Naive thymus-derived CD8-positive, alpha-beta T cell (primary cell): Measurements from ENCODE around the gene ESRRA. TPM values are rescaled to one million over a fixed set of nuclear protein-coding genes. Genes with fewer than 3 reads are reported as not detected.

ENCODE experiments used
- ATAC-seq, 2 donors: fragments of 150-1000 bp; cut with Tn5 transposase in 1 of 2; sonication (Bioruptor Pico), chemical (Tn5 transposase) in 1 of 2; 1 replicate in 1 of 2; 2 replicates in 1 of 2; pipeline ENCODE4 v1.10.0; 2021; ENCODE audit warnings: mild to moderate bottlenecking in 2 of 2, moderate library complexity in 2 of 2
- POLR2A ChIA-PET: fragments of 350-600 bp; sonication (Branson Sonifier 250); formaldehyde crosslinking; loops from one replicate; lab custom pipeline; 2021; ENCODE audit warnings: antibody characterized with exemption; lab: Charles Lee
- DNase-seq, 10 donors: peaks; one replicate each; pipeline versions ENCODE4 v3.0.0 to v3.0.0-alpha.2; 2020 to 2022
- H3K27ac Mint-ChIP-seq, 10 donors: one replicate each; pipeline ENCODE4 v1.8.0; 2020 to 2022; ENCODE audit warnings: mild to moderate bottlenecking in 10 of 10, mixed read lengths in 10 of 10, moderate library complexity in 4 of 10, inconsistent platforms in 1 of 10
- H3K27me3 Mint-ChIP-seq, 5 donors: one replicate each; pipeline ENCODE4 v1.8.0; 2021 to 2022; ENCODE audit warnings: mixed read lengths in 5 of 5
- H3K36me3 Mint-ChIP-seq, 3 donors: one replicate each; pipeline ENCODE4 v1.8.0; 2020 to 2022; ENCODE audit warnings: mixed read lengths in 3 of 3, mild to moderate bottlenecking in 2 of 3, inconsistent platforms in 1 of 3
- H3K4me1 Mint-ChIP-seq, 4 donors: one replicate each; pipeline ENCODE4 v1.8.0; 2021 to 2022; ENCODE audit warnings: mixed read lengths in 4 of 4
- H3K4me3 Mint-ChIP-seq, 10 donors: one replicate each; pipeline ENCODE4 v1.8.0; 2020 to 2022; ENCODE audit warnings: mild to moderate bottlenecking in 10 of 10, mixed read lengths in 10 of 10, moderate library complexity in 6 of 10, inconsistent platforms in 1 of 10
- H3K9me3 Mint-ChIP-seq, 9 donors: one replicate each; pipeline ENCODE4 v1.8.0; 2020 to 2022; ENCODE audit warnings: mixed read lengths in 9 of 9, mild to moderate bottlenecking in 3 of 9, inconsistent platforms in 1 of 9, moderate library complexity in 1 of 9
- microRNA-seq: library from miRNA; unstranded; fragments of <30 nt; microRNA quantifications from one replicate; pipeline ENCODE4 v1.2.0, GENCODE V29; 2022; ENCODE audit warnings: borderline microRNAs expressed
- polyA plus RNA-seq, 3 donors: library from polyadenylated mRNA; unstranded; fragments of 300-500 nt; fragmentation: Illumina TruSeq; gene quantifications; one replicate each; pipeline ENCODE4 v1.2.3, GENCODE V29; 2021
- total RNA-seq, 8 experiments: library from RNA in 2 of 8; stranded (reverse) in 2 of 8; gene quantifications; one replicate each; pipeline ENCODE4 v1.2.3 and lab custom pipeline; 2021 to 2026

ESRRA gene
- total and polyA plus RNA-seq, 5 experiments from 2014 or later = 3.5 to 24.9 (median 9.1) TPM

GRCh38 chr11:64359712-64360445 lies 54.6 kb downstream of the ESRRA start:
- H3K4me1 Mint-ChIP-seq = peaks cover 11 to 39% (median 31%) of the 10 kb centered on the region in 4 donors
- peak overlapping the region; percentile 86 to 95 (median 92) for H3K4me3 Mint-ChIP-seq
- peak overlapping the region; percentile 12 to 89 (median 80) for H3K27ac Mint-ChIP-seq
- ATAC-seq (peak; percentile 51 to 73), DNase-seq (peak in 3 of 10 donors; percentile 39 to 41 (median 41))
- POLR2A ChIA-PET = interaction anchor here (1.0 to 4.7 kb wide), 5 partner anchors 9 to 55 kb away, joined by 3 to 27 read pairs (median 4); partner anchors contain the start of genes CCDC88B, ESRRA, PRDX5 and TRMT112
- H3K36me3 Mint-ChIP-seq = peaks cover 0 to 32% (median 4%) of the 10 kb centered on the region in 3 donors
- no peaks in the 10 kb centered on the region for H3K9me3 Mint-ChIP-seq
- H3K27me3 Mint-ChIP-seq = no peaks in the 10 kb centered on the region

GRCh38 chr11:64360448-64360921 lies 55.2 kb downstream of the ESRRA start:
- H3K36me3 Mint-ChIP-seq = peaks cover 0 to 38% (median 4%) of the 10 kb centered on the region in 3 donors
- POLR2A ChIA-PET = interaction anchor here (1.0 to 4.7 kb wide), 4 partner anchors 9 to 43 kb away, joined by 3 to 27 read pairs (median 14); partner anchors contain the start of genes CCDC88B, PRDX5 and TRMT112
- no peaks in the 10 kb centered on the region for H3K27me3 Mint-ChIP-seq
- H3K27ac Mint-ChIP-seq = peak overlapping the region in 5 of 10 donors; percentile 24 to 89 (median 59)
- peak overlapping the region; percentile 86 to 95 (median 92) for H3K4me3 Mint-ChIP-seq
- DNase-seq (no peak), ATAC-seq (peak; percentile 9 to 38)
- no peaks in the 10 kb centered on the region for H3K9me3 Mint-ChIP-seq
- peaks cover 11 to 35% (median 27%) of the 10 kb centered on the region in 4 donors for H3K4me1 Mint-ChIP-seq

- Mint-ChIP-seq H3K36me3 (peaks cover 0 to 50% (median 8%) of the 10 kb centered on the region in 3 donors), H3K4me3 (peak overlapping the region in 3 of 10 donors; percentile 10 to 26 (median 24)), H3K9me3 (no peaks in the 10 kb centered on the region), H3K4me1 (peaks cover 11 to 32% (median 24%) of the 10 kb centered on the region in 4 donors), H3K27ac (no peak overlapping the region), H3K27me3 (no peaks in the 10 kb centered on the region)
- peak in 1 of 10 donors; percentile 38 for DNase-seq
- POLR2A ChIA-PET = interaction anchor here (4.5 kb wide), 1 partner anchor 44 kb away, joined by 25 read pairs; the partner anchor contains the start of genes PRDX5 and TRMT112
- ATAC-seq = no peak
These were observed 56.3 kb downstream of the ESRRA start for GRCh38 chr11:64361659-64362058.

GRCh38 chr11:64362339-64362738 lies 57.0 kb downstream of the ESRRA start:
- no peak for ATAC-seq
- peak overlapping the region in 2 of 10 donors; percentile 14 to 46 for H3K4me3 Mint-ChIP-seq
- no peak overlapping the region for H3K27ac Mint-ChIP-seq
- POLR2A ChIA-PET = no interaction called here
- no peaks in the 10 kb centered on the region for H3K9me3 Mint-ChIP-seq
- peak in 1 of 10 donors; percentile 30 for DNase-seq
- H3K27me3 Mint-ChIP-seq = no peaks in the 10 kb centered on the region
- peaks cover 11 to 31% (median 22%) of the 10 kb centered on the region in 4 donors for H3K4me1 Mint-ChIP-seq
- H3K36me3 Mint-ChIP-seq = peaks cover 0 to 53% (median 11%) of the 10 kb centered on the region in 3 donors

GRCh38 chr11:64364435-64364834 lies 59.1 kb downstream of the ESRRA start:
- POLR2A ChIA-PET = interaction anchor here (0.6 to 0.7 kb wide), 3 partner anchors 21 to 565 kb away, joined by 3 to 7 read pairs (median 4); no protein-coding TSS in a partner anchor

GRCh38 chr11:64364911-64365310 lies 59.6 kb downstream of the ESRRA start:
- Mint-ChIP-seq H3K4me1 (peaks cover 5 to 14% (median 8%) of the 10 kb centered on the region in 4 donors), H3K36me3 (peaks cover 0 to 66% (median 17%) of the 10 kb centered on the region in 3 donors), H3K9me3 (no peaks in the 10 kb centered on the region), H3K27ac (no peak overlapping the region), H3K4me3 (no peak overlapping the region), H3K27me3 (no peaks in the 10 kb centered on the region)
- POLR2A ChIA-PET = interaction anchor here (0.6 to 0.7 kb wide), 2 partner anchors 377 to 565 kb away, joined by 3 to 7 read pairs; no protein-coding TSS in a partner anchor
- DNase-seq (peak in 1 of 10 donors; percentile 27), ATAC-seq (no peak)

More at GRCh38 chr11:64364435-64364834, 59.1 kb downstream of the ESRRA start:
- Mint-ChIP-seq H3K27me3 (no peaks in the 10 kb centered on the region), H3K27ac (peak overlapping the region in 1 of 10 donors; percentile 45), H3K4me1 (peaks cover 9 to 19% (median 13%) of the 10 kb centered on the region in 4 donors), H3K9me3 (no peaks in the 10 kb centered on the region), H3K4me3 (no peak overlapping the region), H3K36me3 (peaks cover 0 to 62% (median 15%) of the 10 kb centered on the region in 3 donors)
- DNase-seq (no peak), ATAC-seq (no peak)

Small RNAs within 50 kb of the gene (microRNA-seq; reads per million reads assigned to microRNA genes)
- gene MIR7155 = not detected

Other genes with a start within 250 kb of the ESRRA start
- gene MACROD1, start 139.4 kb upstream of the ESRRA start, total RNA-seq = 10 to 100 TPM; 10.8 to 14.4 TPM
- 10 to 100 TPM in 2 of 3 donors, 1 to 10 TPM in 1; 7.3 to 14.4 (median 10.7) TPM for gene MACROD1, start 139.4 kb upstream of the ESRRA start, polyA plus RNA-seq
- 100 to 1,000 TPM; 110 to 114 TPM for gene STIP1, start 119.4 kb upstream of the ESRRA start, total RNA-seq
- gene STIP1, start 119.4 kb upstream of the ESRRA start, polyA plus RNA-seq = 100 to 1,000 TPM in 1 of 3 donors, 10 to 100 TPM in 2; 59.4 to 132 (median 66.2) TPM
- 100 to 1,000 TPM; 104 to 108 TPM for gene FERMT3, start 98.8 kb upstream of the ESRRA start, total RNA-seq
- gene FERMT3, start 98.8 kb upstream of the ESRRA start, polyA plus RNA-seq = 100 to 1,000 TPM; 125 to 149 (median 129) TPM
- gene TRPT1, start 79.3 kb upstream of the ESRRA start, total RNA-seq = 10 to 100 TPM; 40.2 to 41.0 TPM
- gene TRPT1, start 79.3 kb upstream of the ESRRA start, polyA plus RNA-seq = 10 to 100 TPM; 47.2 to 54.2 (median 51.4) TPM
- gene NUDT22, start 79.2 kb upstream of the ESRRA start, total RNA-seq = 10 to 100 TPM; 77.1 to 83.8 TPM
- 10 to 100 TPM; 43.4 to 50.4 (median 48.2) TPM for gene NUDT22, start 79.2 kb upstream of the ESRRA start, polyA plus RNA-seq
- gene DNAJC4, start 75.0 kb upstream of the ESRRA start, total RNA-seq = 10 to 100 TPM; 54.9 to 56.2 TPM
- 10 to 100 TPM; 21.5 to 33.2 (median 30.9) TPM for gene DNAJC4, start 75.0 kb upstream of the ESRRA start, polyA plus RNA-seq
- gene VEGFB, start 70.9 kb upstream of the ESRRA start, total RNA-seq = 10 to 100 TPM; 59.7 to 62.1 TPM
- 10 to 100 TPM; 11.2 to 28.1 (median 16.9) TPM for gene VEGFB, start 70.9 kb upstream of the ESRRA start, polyA plus RNA-seq
- gene FKBP2, start 64.4 kb upstream of the ESRRA start, total RNA-seq = 10 to 100 TPM; 24.1 to 28.9 TPM
- gene FKBP2, start 64.4 kb upstream of the ESRRA start, polyA plus RNA-seq = 10 to 100 TPM; 84.9 to 91.8 (median 85.5) TPM
- 10 to 100 TPM; 39.1 to 45.5 TPM for gene PPP1R14B, start 58.6 kb upstream of the ESRRA start, total RNA-seq
- gene PPP1R14B, start 58.6 kb upstream of the ESRRA start, polyA plus RNA-seq = 10 to 100 TPM; 22.4 to 50.6 (median 45.4) TPM
- gene PLCB3, start 54.0 kb upstream of the ESRRA start, total RNA-seq = 1 to 10 TPM; 8.1 to 8.8 TPM
- gene PLCB3, start 54.0 kb upstream of the ESRRA start, polyA plus RNA-seq = under 1 TPM; 0.20 to 0.51 (median 0.35) TPM
- 10 to 100 TPM; 13.7 to 18.5 TPM for gene BAD, start 20.9 kb upstream of the ESRRA start, total RNA-seq
- gene BAD, start 20.9 kb upstream of the ESRRA start, polyA plus RNA-seq = 10 to 100 TPM; 39.1 to 44.8 (median 39.9) TPM
- gene GPR137, start 19.7 kb upstream of the ESRRA start, total RNA-seq = 10 to 100 TPM; 33.0 to 33.3 TPM
- 1 to 10 TPM; 4.8 to 6.9 (median 6.4) TPM for gene GPR137, start 19.7 kb upstream of the ESRRA start, polyA plus RNA-seq
- not detected for gene KCNK4, start 14.2 kb upstream of the ESRRA start, total RNA-seq
- not detected for gene KCNK4, start 14.2 kb upstream of the ESRRA start, polyA plus RNA-seq
- gene CATSPERZ, start 5.2 kb upstream of the ESRRA start, total RNA-seq = not detected
- not detected for gene CATSPERZ, start 5.2 kb upstream of the ESRRA start, polyA plus RNA-seq
- 100 to 1,000 TPM; 159 to 162 TPM for gene TRMT112, start 12.0 kb downstream of the ESRRA start, total RNA-seq
- gene TRMT112, start 12.0 kb downstream of the ESRRA start, polyA plus RNA-seq = 100 to 1,000 TPM; 509 to 524 (median 515) TPM
- gene PRDX5, start 12.6 kb downstream of the ESRRA start, total RNA-seq = 10 to 100 TPM; 47.5 to 51.5 TPM
- 100 to 1,000 TPM; 186 to 239 (median 206) TPM for gene PRDX5, start 12.6 kb downstream of the ESRRA start, polyA plus RNA-seq
- 100 to 1,000 TPM; 112 to 119 TPM for gene CCDC88B, start 34.7 kb downstream of the ESRRA start, total RNA-seq
- gene CCDC88B, start 34.7 kb downstream of the ESRRA start, polyA plus RNA-seq = 10 to 100 TPM; 10.4 to 37.0 (median 19.2) TPM
- 10 to 100 TPM; 21.0 to 23.3 TPM for gene RPS6KA4, start 53.6 kb downstream of the ESRRA start, total RNA-seq
- 1 to 10 TPM; 4.3 to 5.1 (median 5.1) TPM for gene RPS6KA4, start 53.6 kb downstream of the ESRRA start, polyA plus RNA-seq